Head of caudate nucleus (tissue), 42 donors: Measurements from ENCODE around the gene UBQLN4.

Experiments
- DNase-seq, 42 donors: peaks; one replicate each; pipeline versions ENCODE4 v3.0.0 to v3.0.0-alpha.2; 2020 to 2021; ENCODE audit warnings: mixed read lengths in 7 of 42
- intact Hi-C: fragments of 100-400 bp; cut with DNase I; formaldehyde crosslinking; loops from one replicate; pipeline ENCODE4 v1.15.0; 2022

Gene UBQLN4

DNA sequence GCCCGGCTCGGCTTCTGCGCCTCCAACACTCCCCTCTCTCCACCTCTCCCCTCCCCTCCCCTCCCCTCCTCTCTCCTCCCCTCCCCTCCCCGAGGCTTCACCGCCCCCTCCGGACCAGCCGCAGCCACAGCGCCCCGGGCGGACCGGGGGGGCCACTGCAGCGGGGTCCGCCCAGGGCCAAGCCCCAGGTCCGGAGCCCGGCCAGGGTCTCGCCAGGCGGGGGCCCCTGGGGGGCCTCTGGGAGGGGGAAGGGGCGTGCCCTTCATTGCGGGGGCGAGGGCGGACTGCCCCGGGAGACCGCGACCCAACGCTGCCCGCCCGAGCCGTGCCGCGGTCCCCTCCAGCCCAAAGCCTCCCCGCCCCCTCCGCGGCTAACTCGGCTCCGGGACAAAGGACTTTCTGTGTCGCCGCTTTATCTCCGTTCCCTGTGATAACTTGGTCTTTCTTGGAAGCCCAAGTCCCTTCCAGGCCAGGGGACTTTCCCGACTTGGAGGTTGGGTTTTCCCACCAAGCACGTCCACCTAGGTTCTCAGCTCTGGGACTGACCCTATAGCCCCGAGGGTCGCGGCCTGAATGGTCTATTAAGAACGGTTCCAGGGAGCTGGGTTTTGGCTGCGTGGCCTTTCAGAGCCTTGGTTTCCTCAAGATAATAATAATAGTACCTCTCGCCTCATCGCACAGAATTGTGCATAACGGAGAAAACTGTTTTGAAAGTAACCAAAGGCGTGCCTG is at the start of gene UBQLN4:
Gene UBQLN4 (minus strand): TSS at position 31 of the 732 bp plus-strand sequence. CDS start 97 bp downstream, outside the sequence.
- intact Hi-C loops = loop anchor here (10.0 kb wide), 1 partner anchor 69 kb away; no protein-coding TSS in a partner anchor
- peak; percentile 70 to 97 (median 90) for DNase-seq

DNA sequence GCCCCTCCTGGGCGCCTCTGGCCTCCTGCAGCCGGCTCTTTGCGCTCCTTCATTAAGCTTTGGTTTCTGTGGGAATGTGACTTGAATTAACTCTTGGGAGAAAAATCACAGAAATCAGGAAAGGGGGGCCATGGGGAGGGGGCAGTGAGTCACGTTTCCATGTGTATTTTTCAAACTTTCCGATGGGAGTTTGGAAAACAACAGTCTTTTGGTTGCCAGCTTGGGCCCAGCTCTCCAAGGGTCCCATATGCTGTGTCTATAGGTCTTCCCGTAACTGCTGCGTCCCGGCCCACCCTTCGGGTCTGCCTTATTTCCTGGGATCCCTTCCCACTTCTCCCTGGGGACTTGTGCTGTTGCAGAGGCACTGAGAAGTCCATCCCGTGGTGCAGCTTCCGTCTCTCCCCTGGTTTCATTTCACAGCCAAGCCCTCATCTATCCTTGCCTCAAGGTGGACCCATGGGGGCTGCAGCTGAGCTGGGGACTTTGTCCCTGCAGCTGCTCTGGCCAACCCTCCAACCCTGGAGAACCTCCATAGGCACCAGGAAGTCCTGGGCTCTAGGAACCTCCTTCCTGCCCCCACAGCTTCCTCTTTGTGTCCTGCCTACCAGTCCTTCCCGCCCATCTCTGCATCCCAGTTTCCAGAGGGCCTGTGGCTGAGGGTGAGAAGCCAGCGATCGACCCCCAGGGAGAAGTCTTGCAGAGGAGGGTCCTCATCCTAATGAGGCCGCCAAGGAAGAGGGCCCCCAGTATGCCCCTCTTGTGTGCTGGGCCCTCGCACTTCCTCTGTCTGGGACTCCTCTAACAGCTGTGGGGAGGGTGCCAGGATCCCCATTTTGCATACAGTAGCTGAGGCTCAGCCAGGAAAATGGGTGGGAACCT is 49.3 kb upstream of the UBQLN4 start:
- intact Hi-C loops = no loop called here
- DNase-seq = no peak

DNA sequence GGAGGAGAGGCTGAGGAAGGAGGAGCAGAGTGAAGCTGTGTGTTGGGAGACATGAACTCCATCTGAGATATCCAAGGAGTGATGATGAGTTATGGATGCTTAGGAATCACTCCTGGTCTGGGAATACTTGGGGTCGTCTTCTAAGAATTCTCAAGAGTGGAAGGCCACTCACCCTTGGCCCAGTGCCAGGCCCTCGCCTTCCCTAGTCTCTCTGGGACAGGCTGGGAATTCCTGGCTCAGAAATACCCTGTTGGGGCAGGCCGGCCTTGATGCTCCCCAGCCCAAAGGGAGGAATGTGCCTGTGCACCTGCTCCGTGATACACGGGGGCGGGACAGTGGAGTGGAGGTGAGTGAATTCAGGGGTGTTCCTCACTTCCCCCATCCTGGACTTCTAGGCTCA is 48.3 kb upstream of the UBQLN4 start:
- no peak for DNase-seq
- intact Hi-C loops = no loop called here

DNA sequence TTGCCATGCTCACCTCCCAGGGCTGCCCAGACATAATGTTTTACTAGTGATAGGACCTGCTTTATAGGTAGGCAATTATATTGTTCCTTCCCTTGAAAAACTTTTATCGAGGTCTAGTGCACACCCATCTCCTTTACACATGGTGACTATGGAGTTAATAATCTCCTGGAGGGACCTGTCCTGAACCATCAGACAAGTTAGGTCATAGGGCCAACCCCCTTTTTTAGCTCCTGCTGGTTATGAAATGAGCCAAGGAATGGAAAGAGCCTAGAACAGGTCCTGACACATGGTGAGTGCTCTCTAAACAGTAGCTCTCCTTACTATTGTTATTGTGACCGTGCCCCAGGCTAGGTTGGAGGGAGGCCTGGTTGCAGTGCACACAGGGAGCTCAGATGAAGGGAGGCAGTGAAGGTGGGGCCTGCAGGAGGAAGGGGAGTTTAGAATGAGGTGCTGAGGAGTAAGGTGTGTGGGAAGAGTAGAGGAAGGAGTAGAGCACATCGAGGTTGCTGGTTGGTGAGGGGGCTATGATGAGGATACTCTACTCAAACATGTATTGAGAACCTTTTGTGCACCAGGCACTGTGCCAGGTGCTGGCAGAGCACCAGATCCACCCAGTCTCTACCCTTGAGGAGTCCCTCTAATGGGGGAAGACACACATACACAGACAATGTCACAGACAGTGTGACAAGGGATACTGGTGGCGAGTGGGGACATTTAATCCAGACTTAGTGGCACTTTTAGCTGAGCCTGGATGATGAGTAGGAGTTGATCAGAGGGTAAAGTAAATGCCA is 46.8 kb upstream of the UBQLN4 start:
- intact Hi-C loops = no loop called here
- no peak for DNase-seq

DNA sequence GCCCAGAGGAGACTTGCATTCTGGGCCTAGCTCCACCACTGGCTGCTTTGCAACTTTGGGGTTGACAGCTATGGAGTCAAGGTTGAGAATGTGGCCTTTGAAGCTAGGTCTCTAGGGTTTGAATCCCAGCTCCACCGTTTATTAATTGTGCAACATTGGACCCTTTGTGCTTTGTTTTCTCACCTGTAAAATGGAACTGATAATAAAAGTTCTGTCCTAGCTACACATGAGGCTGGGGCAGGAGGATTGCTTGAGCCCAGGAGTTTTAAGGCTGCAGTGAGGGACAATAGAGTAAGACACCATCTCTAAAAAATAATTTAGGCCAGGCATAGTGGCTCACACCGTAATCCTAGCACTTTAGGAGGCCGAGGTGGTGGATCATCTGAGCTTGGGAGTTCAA is 45.7 kb upstream of the UBQLN4 start:
- DNase-seq = no peak
- intact Hi-C loops = loop anchor here (2.0 kb wide), 1 partner anchor 32 kb away; no protein-coding TSS in a partner anchor

DNA sequence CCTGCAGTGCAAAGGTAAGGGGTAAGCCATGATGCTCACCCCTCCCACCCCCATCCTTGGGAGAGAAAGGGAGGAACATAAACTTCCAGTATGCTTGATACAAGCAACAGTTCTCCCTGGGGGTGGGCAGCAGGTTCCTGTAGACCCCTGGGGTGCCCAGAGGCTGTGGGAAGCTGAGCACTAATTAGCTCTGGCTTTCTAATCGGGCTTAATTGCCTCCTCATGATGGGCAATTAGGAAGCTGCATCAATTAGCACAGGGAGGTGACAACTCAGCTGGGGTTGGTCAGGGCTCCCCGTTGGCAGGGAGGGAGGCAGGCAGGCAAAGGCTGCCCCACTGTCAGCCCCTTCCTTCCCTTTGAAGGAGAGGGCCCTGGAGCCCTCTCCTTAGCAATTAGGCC is 45.2 kb upstream of the UBQLN4 start:
- intact Hi-C loops = loop anchor here (2.0 kb wide), 1 partner anchor 32 kb away; no protein-coding TSS in a partner anchor
- DNase-seq = no peak

DNA sequence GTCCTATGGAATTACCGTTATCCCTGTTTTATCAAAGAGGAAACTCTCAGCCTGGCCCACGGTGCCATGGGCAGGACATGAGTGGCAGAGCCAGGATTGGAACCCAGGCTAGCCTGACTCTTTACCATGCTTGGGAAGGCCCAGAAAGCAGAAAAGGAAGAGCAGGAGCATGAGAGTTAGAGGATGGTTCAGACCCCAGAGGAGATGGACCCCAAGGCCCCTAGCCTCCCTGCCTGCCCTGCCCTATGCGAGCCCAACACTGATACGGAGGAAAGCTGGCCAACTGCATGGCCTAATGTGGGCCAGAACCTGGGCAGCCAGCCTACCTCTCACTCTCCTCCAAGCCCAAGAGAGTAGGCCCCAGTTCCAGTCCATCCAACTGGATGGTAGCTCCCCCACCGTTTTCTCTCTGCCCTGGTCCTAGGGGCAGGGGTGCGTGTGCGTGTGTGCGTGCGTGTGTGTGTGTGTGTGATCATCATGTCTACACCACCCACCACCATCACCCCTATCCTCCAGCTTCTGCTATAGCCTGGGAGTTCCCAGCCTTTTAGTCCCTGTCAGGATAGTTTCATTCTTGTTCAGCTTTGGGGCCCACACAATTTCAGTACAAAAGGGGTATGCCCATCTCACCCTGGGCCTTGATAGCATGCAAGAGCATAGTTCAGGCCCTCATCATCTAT is 44.0 kb upstream of the UBQLN4 start:
- intact Hi-C loops = loop anchor here (2.0 kb wide), 1 partner anchor 33 kb away; no protein-coding TSS in a partner anchor
- DNase-seq = no peak

DNA sequence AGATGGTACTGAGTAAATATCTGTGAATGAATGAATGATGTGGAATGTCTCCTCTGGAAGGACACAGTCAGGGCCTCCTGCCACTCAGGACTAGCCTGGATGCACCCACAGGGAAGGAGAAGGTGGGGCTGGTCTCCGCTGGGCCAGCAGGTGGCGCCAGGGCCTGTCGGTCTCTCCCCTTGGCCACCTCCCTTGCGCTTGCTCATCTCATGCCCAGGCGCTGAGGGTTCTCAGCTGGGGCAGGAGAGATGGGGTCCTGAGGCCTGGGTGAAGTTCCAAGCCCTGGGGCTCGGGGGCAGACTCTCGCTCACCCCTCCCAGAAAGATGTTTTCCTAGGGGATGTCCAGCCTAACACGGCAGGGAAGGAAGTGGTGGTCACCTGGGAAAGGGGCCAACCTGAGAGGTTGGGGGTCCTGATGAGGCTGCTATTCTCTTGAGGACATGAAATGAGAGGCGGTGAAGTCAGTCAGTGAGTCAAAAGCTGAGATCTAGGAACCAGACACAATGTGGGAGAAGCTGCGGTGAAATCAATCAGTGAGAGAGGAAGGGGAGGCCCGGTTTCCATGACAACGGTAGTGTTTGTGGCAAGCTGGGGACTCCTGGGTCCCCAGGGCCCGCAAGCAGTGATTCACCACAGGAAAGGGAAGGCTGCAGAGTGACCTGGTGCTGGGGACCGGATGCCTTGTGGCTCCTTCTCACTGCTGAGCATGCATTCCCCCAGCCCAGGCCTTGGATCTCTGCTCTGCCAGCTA is 43.2 kb upstream of the UBQLN4 start:
- intact Hi-C loops = no loop called here
- peak; percentile 75 to 96 (median 90) for DNase-seq

DNA sequence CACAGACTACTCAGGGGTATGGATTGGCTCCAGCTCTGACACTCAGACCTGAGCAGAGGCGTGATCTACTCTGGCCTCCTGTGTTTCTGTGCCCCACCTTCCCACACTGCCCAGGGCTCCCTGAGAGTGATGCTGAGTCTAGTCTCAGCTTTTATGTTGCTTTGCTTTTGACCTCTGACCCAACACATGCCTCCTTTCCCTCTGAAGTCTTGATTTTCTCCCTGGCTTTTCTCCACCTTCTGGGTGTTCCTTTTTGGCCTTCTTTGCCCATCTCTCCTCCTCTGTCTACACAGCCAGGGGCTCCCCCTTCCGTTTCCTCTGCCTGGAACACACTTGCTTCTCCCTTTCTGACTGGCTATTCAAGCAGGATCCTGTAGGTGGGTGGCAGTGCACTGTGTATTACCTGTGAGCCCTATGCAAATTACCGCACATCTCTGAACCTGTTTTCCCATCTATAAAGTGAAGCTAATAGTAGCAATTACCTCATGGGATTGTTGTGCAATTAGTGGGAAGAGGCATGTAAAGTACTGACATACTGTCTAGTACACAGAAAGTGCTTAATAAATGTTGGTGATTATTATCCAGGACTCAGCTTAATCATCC is 42.4 kb upstream of the UBQLN4 start:
- DNase-seq = no peak
- intact Hi-C loops = no loop called here

DNA sequence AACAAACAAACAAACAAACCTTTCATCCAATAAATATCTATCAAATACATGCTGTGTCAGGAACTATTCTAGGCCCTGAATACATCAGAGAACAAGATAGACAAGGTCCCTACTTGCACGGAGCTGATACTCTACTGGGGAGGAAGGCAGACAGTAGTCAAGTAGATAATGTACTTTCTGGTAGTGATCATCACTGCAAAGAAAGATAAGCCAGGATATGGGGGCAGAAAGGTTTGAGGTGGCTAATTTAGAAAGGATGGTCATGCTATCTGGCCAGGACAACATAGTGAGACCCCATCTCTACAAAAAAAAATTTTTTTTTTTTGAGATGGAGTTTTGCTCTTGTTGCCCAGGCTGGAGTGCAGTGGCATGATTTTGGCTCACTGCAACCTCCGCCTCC is 38.0 kb upstream of the UBQLN4 start:
- intact Hi-C loops = loop anchor here (2.0 kb wide), 1 partner anchor 37 kb away; no protein-coding TSS in a partner anchor
- DNase-seq = no peak

DNA sequence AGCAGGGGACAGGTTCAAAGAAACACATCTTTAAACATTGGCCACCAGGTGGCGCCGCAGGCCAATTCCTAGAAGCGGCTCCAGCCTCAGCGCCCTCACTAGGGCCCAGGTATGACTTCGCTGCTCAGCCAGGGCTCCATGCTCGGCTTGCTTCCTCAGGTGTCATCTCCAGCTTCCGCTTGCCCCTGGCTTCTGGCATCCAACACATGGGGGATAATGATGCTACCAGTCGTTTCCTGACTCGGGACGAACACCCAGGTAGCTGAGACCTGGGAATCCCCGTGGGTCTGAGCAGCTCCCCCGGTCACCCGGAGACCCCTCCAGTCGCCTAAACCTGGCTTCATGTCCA is 37.2 kb upstream of the UBQLN4 start:
- peak; percentile 78 to 95 (median 89) for DNase-seq

DNA sequence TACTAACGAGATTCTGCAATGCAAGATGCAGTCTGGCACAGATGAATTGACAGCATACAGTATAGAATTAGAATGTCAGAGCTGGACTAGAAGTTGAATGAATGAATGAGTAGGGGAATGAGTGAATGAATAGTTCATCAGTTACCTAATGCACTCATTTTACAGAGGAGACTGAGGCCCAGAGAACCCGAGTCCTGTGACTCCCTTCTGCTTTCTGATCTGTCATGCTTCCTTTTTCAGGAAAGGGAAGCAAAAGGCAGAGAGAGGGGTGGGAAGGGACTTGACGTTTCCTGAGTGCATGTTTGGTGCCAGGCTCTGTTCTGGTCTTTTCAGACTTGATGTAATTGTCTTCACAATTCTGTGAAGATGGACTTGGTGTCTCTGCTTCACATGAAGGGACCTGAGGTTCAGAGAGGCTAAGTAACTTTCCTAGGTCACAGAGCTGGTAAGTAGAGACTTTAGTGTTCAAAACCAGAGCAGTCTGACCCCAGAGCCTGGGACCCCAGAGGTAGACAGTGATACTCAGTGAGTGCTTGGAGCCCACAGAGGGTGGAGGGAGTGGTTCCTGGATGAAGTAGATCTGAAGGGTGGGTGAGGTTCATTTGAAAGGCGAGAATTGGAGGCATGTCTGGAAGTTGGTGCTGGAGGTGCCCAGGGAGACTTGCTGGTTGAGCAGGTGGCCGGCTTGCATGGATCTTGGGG is 36.7 kb upstream of the UBQLN4 start:
- peak in 3 of 42 donors; percentile 14 to 32 (median 29) for DNase-seq

More for the DNA sequence above, 37.2 kb upstream of the UBQLN4 start:
- intact Hi-C loops = loop anchor here (2.0 kb wide), 1 partner anchor 38 kb away; no protein-coding TSS in a partner anchor

DNA sequence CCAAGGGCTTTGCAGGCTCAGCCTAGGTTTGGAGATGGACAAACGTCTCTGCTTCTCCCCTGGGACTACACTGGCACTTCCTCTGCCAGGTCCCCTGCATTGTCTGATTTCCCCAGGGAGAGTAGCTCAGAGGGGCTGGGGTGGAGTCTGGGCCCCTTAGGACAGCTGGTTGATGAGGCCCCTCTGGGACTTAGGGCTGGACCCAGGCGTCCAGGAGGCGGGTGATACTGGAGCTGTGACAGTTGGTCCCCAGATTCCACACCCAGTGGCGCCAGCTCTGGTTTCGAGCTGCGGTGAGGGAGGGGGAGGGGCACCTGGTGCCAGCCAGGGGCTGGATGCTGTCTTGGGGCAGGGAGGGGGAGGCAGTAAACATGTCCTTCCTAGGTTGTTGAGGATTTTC is 36.1 kb upstream of the UBQLN4 start:
- intact Hi-C loops = loop anchor here (2.0 kb wide), 1 partner anchor 39 kb away; no protein-coding TSS in a partner anchor
- DNase-seq = no peak

More for the DNA sequence above, 36.7 kb upstream of the UBQLN4 start:
- intact Hi-C loops = loop anchor here (2.0 kb wide), 1 partner anchor 39 kb away; no protein-coding TSS in a partner anchor

DNA sequence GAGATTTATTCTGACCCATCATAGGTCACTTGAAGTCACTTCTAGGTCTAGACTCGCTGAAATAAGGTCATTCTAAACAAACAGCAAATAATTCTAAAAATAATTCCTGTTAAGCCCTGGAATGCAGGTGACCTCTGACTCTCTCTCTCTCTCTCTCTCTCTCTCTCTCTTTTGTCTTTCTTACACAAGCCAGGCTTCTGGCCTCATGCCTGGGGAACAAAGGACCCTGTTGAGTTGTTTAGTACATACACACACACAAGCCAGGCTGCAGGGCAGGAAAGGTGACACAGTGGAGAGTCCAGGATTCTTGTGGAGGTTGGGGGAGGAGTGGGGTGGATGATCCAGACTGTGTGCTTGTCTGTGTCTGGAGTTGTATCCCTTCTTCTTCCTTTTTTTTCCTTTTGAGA is 32.7 kb upstream of the UBQLN4 start:
- intact Hi-C loops = no loop called here
- no peak for DNase-seq

DNA sequence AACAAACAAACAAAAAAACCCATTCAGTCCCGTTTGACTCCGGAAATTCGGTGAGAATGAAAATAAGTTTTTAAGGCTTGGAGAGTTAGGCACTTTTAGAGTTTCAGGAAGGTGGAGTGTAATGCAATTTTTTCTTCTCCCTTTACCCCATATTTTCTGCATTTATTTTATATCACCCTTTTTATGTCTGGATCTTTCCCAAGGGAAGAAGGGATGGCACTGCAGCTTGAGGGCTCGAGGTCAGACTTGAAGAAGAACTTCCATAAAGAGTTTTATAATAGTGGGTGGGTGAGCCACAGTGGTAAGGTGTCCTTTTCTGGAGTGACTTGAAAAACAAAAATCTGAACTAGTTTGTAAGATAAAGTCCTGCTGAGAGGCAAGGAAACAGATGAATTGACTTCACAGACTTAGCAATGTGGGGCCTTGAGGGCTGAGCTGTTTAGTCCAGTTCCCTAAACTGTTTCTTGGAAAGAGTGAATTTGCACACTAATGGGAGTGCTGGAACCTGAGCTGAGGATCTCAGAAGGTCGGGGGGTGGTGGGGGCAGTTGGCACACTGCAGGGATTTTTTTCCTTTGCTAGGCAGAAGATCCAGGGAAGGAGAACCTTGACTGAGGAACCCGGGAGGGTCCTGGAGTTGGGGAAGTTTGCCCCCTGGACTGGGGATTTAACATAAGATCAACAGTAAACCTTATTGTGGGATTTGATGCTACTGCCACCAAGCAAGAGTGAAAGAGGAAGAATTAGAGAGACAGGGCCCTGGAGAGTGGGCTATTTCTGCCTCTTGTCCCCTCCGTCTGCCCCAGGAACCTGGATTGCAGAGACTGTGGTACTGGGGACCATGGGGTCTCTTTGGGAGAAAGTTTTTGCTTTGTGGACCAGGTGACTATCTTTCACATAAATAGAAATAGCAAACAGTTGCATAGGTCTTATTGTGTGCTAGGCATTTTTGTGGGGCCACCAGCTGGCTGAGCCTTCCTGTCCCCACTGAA is 30.5 kb upstream of the UBQLN4 start:
- DNase-seq = no peak
- intact Hi-C loops = no loop called here
